HCT116 (cell line): Measurements from ENCODE around the gene AXIN2.

Source experiments
- EZH2 ChIP-seq: fragments of 200-600 bp; sonication (generic); IDR thresholded peaks from 2 replicates; pipeline ENCODE4 v1.6.1; 2017; ENCODE audit warnings: antibody characterized with exemption, mixed run types
- POLR2A ChIP-seq: IDR thresholded peaks from 2 replicates; pipeline ENCODE4 v1.7.0; 2011; ENCODE audit warnings: borderline replicate concordance; ENCODE audit not compliant: insufficient read depth, insufficient read length; ENCODE audit errors: extremely low read depth
- POLR2AphosphoS5 ChIP-seq: IDR thresholded peaks from 2 replicates; pipeline ENCODE4 v1.6.1; 2011; ENCODE audit warnings: mild to moderate bottlenecking, low read depth, low read length, moderate library complexity
- SP1 ChIP-seq: IDR thresholded peaks from 2 replicates; pipeline ENCODE4 v1.6.1; 2012; ENCODE audit warnings: low read depth
- YY1 ChIP-seq: IDR thresholded peaks from 2 replicates; pipeline ENCODE4 v1.6.1; 2011; ENCODE audit warnings: low read length, low read depth, moderate library complexity, mild to moderate bottlenecking; ENCODE audit not compliant: insufficient replicate concordance; ENCODE audit errors: extremely low read depth
- ZNF274 ChIP-seq: fragments of 200-500 bp; sonication (Bioruptor generic); IDR thresholded peaks from 2 replicates; pipeline ENCODE4 v1.6.1; 2014; ENCODE audit warnings: mild to moderate bottlenecking, low read depth, low read length, inconsistent platforms
- TF ChIP-seq, protein P1 (sequence below), 3 experiments: fragments of 200-600 bp in 1 of 3; sonication (generic) in 1 of 3; IDR thresholded peaks in 2 of 3; conservative IDR thresholded peaks in 1 of 3; 2 replicates each; pipeline ENCODE4 v1.5.1; 2012 to 2017; ENCODE audit warnings: low read depth in 2 of 3, low read length in 2 of 3, antibody characterized with exemption in 1 of 3, borderline replicate concordance in 1 of 3, control low read depth in 1 of 3, mild to moderate bottlenecking in 1 of 3, mixed read lengths in 1 of 3, mixed run types in 1 of 3, moderate library complexity in 1 of 3; ENCODE audit not compliant: insufficient read depth in 1 of 3

DNA sequence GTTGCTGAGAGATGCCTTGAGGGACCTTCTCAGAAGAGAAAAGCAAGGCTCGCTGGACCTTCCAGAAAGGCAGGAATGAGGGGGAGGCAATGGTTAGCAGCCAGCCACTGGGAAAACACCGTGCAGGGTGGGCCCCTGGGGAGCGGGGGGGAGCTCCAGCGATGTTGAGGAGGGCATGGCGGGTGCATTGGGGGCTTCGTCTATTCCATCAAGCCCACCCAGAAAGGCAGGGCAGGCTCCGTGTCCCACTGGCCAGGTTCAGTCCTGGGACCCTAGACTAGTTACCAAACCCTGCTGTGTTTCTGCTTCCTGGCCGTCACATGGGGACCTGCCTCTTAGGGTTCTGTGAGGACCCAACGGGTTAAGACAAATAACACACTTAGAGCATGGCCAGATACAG is 64.6 kb downstream of the AXIN2 start:
- TF ChIP-seq, protein P1, sequence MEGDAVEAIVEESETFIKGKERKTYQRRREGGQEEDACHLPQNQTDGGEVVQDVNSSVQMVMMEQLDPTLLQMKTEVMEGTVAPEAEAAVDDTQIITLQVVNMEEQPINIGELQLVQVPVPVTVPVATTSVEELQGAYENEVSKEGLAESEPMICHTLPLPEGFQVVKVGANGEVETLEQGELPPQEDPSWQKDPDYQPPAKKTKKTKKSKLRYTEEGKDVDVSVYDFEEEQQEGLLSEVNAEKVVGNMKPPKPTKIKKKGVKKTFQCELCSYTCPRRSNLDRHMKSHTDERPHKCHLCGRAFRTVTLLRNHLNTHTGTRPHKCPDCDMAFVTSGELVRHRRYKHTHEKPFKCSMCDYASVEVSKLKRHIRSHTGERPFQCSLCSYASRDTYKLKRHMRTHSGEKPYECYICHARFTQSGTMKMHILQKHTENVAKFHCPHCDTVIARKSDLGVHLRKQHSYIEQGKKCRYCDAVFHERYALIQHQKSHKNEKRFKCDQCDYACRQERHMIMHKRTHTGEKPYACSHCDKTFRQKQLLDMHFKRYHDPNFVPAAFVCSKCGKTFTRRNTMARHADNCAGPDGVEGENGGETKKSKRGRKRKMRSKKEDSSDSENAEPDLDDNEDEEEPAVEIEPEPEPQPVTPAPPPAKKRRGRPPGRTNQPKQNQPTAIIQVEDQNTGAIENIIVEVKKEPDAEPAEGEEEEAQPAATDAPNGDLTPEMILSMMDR (IDR thresholded peaks at IDR 0.05 in 2 of 3, conservative IDR thresholded peaks at IDR 0.05 in 1 of 3; ENCODE audit: borderline replicate concordance in 1 of 3, insufficient read depth in 1 of 3, low read depth in 2 of 3, low read length in 2 of 3): no peak
- TF ChIP-seq SP1 (no peak), POLR2A (no peak), YY1 (no peak), ZNF274 (no peak), POLR2AphosphoS5 (no peak), EZH2 (no peak)
